CD4-positive, CD25-positive, alpha-beta regulatory T cell (primary cell): ENCODE measurements around the gene CHMP1B. TPM values are rescaled to one million over a fixed set of nuclear protein-coding genes. Genes with fewer than 3 reads are reported as not detected.

Experiments used
- ATAC-seq, 2 donors: fragments of 150-1000 bp; cut with Tn5 transposase; one replicate each; pipeline ENCODE4 v1.10.0; 2021; ENCODE audit warnings: low read depth in 2 of 2, moderate number of reproducible peaks in 2 of 2, moderate library complexity in 1 of 2
- DNase-seq, 3 donors: peaks; one replicate each; pipeline versions ENCODE4 v3.0.0 to v3.0.0-alpha.2; 2012 to 2022; ENCODE audit warnings: mixed read lengths in 1 of 3
- H3K27ac ChIP-seq: one replicate; pipeline ENCODE4 v1.7.0; 2013; ENCODE audit warnings: mild to moderate bottlenecking, low read length; ENCODE audit not compliant: insufficient read depth, poor library complexity, severe bottlenecking
- H3K27me3 ChIP-seq: one replicate; pipeline ENCODE4 v1.7.0; 2013; ENCODE audit warnings: low read length; ENCODE audit not compliant: control insufficient read depth, insufficient read depth
- H3K36me3 ChIP-seq: one replicate; pipeline ENCODE4 v1.7.0; 2013; ENCODE audit warnings: mild to moderate bottlenecking, low read length, moderate library complexity; ENCODE audit not compliant: control insufficient read depth, insufficient read depth
- H3K4me1 ChIP-seq: 2 replicates; pipeline ENCODE4 v1.7.0; 2013; ENCODE audit warnings: mild to moderate bottlenecking, low read length; ENCODE audit not compliant: insufficient read depth, control insufficient read depth, poor library complexity, severe bottlenecking
- H3K4me3 ChIP-seq: one replicate; pipeline ENCODE4 v1.7.0; 2013; ENCODE audit warnings: low read depth, mild to moderate bottlenecking, low read length, moderate library complexity
- H3K9me3 ChIP-seq, 2 experiments: 1 replicate in 1 of 2; 2 replicates in 1 of 2; pipeline ENCODE4 v1.7.0; 2013; ENCODE audit warnings: low read length in 2 of 2, mild to moderate bottlenecking in 1 of 2, moderate library complexity in 1 of 2; ENCODE audit not compliant: control insufficient read depth in 2 of 2
- H3K27ac Mint-ChIP-seq, 3 donors: one replicate each; pipeline ENCODE4 v1.8.0; 2020 to 2022; ENCODE audit warnings: mild to moderate bottlenecking in 3 of 3, mixed read lengths in 3 of 3, moderate library complexity in 2 of 3
- H3K27me3 Mint-ChIP-seq: one replicate; pipeline ENCODE4 v1.8.0; 2022; ENCODE audit warnings: mild to moderate bottlenecking, mixed read lengths
- H3K36me3 Mint-ChIP-seq: one replicate; pipeline ENCODE4 v1.8.0; 2020; ENCODE audit warnings: mixed read lengths
- H3K4me1 Mint-ChIP-seq, 4 donors: one replicate each; pipeline ENCODE4 v1.8.0; 2020 to 2022; ENCODE audit warnings: mixed read lengths in 4 of 4, mild to moderate bottlenecking in 1 of 4
- H3K4me3 Mint-ChIP-seq, 4 donors: one replicate each; pipeline ENCODE4 v1.8.0; 2020 to 2022; ENCODE audit warnings: mild to moderate bottlenecking in 4 of 4, mixed read lengths in 4 of 4, moderate library complexity in 3 of 4
- H3K9me3 Mint-ChIP-seq, 7 donors: one replicate each; pipeline ENCODE4 v1.8.0; 2020 to 2022; ENCODE audit warnings: mixed read lengths in 7 of 7, mild to moderate bottlenecking in 3 of 7, moderate library complexity in 2 of 7
- polyA plus RNA-seq, 4 donors: library from polyadenylated mRNA; unstranded; fragments of 300-500 nt; fragmentation: Illumina TruSeq; gene quantifications; one replicate each; pipeline ENCODE4 v1.2.3, GENCODE V29; 2021
- total RNA-seq: library from RNA; stranded (reverse); gene quantifications from one replicate; pipeline ENCODE4 v1.2.3, GENCODE V29; 2022

CHMP1B gene
- total and polyA plus RNA-seq, 5 donors from 2014 or later: 55.4 to 113 (median 67.6) TPM

- H3K4me1 ChIP-seq: no peaks in the 10 kb centered on the region
- ATAC-seq: no peak
- DNase-seq: no peak
- H3K27me3 Mint-ChIP-seq: peaks cover 16% of the 10 kb centered on the region
- H3K36me3 ChIP-seq: no peaks in the 10 kb centered on the region
- peaks cover 0 to 7% (median 0%) of the 10 kb centered on the region in 7 donors for H3K9me3 Mint-ChIP-seq
- H3K4me3 ChIP-seq: no peak overlapping the region
- no peaks in the 10 kb centered on the region for H3K9me3 ChIP-seq
- H3K4me3 Mint-ChIP-seq: no peak overlapping the region
- H3K27me3 ChIP-seq: no peaks in the 10 kb centered on the region
- H3K27ac ChIP-seq: no peak overlapping the region
- no peaks in the 10 kb centered on the region for H3K36me3 Mint-ChIP-seq
- no peaks in the 10 kb centered on the region for H3K4me1 Mint-ChIP-seq
- no peak overlapping the region for H3K27ac Mint-ChIP-seq
These were observed 40.8 kb upstream of the CHMP1B start for GRCh38 chr18:11810379-11810778.

DNA sequence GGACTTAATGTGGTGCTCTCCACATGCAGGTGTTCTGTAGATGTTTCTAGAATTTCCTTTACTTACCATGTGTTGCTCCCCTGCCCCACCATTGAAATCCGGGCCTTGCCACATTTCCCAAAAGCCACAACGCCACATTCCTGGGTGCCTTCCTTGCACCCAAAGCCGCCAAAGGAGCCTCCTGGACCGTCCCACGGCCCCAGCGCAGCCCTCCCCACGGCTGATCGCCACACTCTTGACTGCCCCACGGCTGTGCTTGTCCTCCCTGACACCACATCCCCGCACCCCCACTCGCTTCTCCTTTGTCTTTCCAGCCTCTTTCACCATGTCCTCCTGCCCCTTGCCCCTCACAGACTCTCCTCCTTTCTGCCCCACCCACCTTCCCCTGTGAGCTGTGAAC is 40.2 kb upstream of the CHMP1B start:
- Mint-ChIP-seq H3K4me3 (no peak overlapping the region), H3K9me3 (peaks cover 0 to 7% (median 0%) of the 10 kb centered on the region in 7 donors), H3K36me3 (no peaks in the 10 kb centered on the region), H3K27ac (no peak overlapping the region), H3K4me1 (no peaks in the 10 kb centered on the region), H3K27me3 (peaks cover 16% of the 10 kb centered on the region)
- DNase-seq: no peak
- no peak overlapping the region for H3K4me3 ChIP-seq
- ATAC-seq: no peak
- no peaks in the 10 kb centered on the region for H3K9me3 ChIP-seq
- H3K4me1 ChIP-seq: no peaks in the 10 kb centered on the region
- no peaks in the 10 kb centered on the region for H3K36me3 ChIP-seq
- H3K27me3 ChIP-seq: no peaks in the 10 kb centered on the region
- H3K27ac ChIP-seq: no peak overlapping the region

DNA sequence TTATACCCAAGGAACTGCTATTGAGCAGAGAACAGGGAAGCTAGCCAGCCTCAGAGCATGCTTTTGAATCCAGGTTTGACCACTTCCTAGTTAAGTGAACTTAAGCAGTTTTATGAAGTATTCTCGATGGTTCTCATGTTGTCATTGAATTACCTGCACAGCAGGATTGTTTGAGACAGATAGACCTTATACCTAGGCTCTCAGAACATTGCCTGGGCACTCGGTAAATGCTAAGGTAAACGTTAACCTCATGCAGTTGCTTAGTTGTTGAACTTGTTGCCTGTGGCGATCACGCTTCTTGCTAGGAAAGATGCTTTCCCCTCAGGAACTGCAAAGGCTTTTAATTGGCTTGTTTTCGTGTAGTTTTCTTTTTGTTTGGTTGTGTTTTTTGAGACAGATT is 34.0 kb upstream of the CHMP1B start:
- Mint-ChIP-seq H3K36me3 (no peaks in the 10 kb centered on the region), H3K27ac (no peak overlapping the region), H3K4me3 (no peak overlapping the region), H3K9me3 (peaks cover 0 to 8% (median 0%) of the 10 kb centered on the region in 7 donors), H3K27me3 (peaks cover 11% of the 10 kb centered on the region), H3K4me1 (no peaks in the 10 kb centered on the region)
- Histone ChIP-seq H3K27ac (no peak overlapping the region), H3K9me3 (peaks cover 0 to 4% of the 10 kb centered on the region in 2 experiments), H3K4me1 (no peaks in the 10 kb centered on the region), H3K27me3 (no peaks in the 10 kb centered on the region), H3K36me3 (no peaks in the 10 kb centered on the region), H3K4me3 (no peak overlapping the region)
- no peak for DNase-seq
- no peak for ATAC-seq

GRCh38 chr18:11818486-11819203 is 32.6 kb upstream of the CHMP1B start:
- H3K4me3 ChIP-seq: no peak overlapping the region
- DNase-seq (no peak), ATAC-seq (no peak)
- H3K4me1 ChIP-seq: no peaks in the 10 kb centered on the region
- peaks cover 11% of the 10 kb centered on the region for H3K27me3 Mint-ChIP-seq
- H3K27me3 ChIP-seq: no peaks in the 10 kb centered on the region
- no peaks in the 10 kb centered on the region for H3K36me3 Mint-ChIP-seq
- H3K36me3 ChIP-seq: no peaks in the 10 kb centered on the region
- no peak overlapping the region for H3K27ac ChIP-seq
- H3K27ac Mint-ChIP-seq: no peak overlapping the region
- peaks cover 0 to 8% (median 0%) of the 10 kb centered on the region in 7 donors for H3K9me3 Mint-ChIP-seq
- H3K4me1 Mint-ChIP-seq: no peaks in the 10 kb centered on the region
- no peak overlapping the region for H3K4me3 Mint-ChIP-seq
- peaks cover 0 to 4% of the 10 kb centered on the region in 2 experiments for H3K9me3 ChIP-seq

- Histone ChIP-seq H3K4me1 (no peaks in the 10 kb centered on the region), H3K36me3 (no peaks in the 10 kb centered on the region), H3K9me3 (peaks cover 0 to 4% of the 10 kb centered on the region in 2 experiments), H3K27ac (no peak overlapping the region), H3K27me3 (no peaks in the 10 kb centered on the region), H3K4me3 (no peak overlapping the region)
- peaks cover 0 to 8% (median 0%) of the 10 kb centered on the region in 7 donors for H3K9me3 Mint-ChIP-seq
- ATAC-seq (no peak), DNase-seq (no peak)
- H3K27ac Mint-ChIP-seq: no peak overlapping the region
- H3K36me3 Mint-ChIP-seq: no peaks in the 10 kb centered on the region
- H3K27me3 Mint-ChIP-seq: peaks cover 3% of the 10 kb centered on the region
- no peak overlapping the region for H3K4me3 Mint-ChIP-seq
- no peaks in the 10 kb centered on the region for H3K4me1 Mint-ChIP-seq
These were observed 31.3 kb upstream of the CHMP1B start for GRCh38 chr18:11819938-11820337.

GRCh38 chr18:11820697-11821096 is 30.5 kb upstream of the CHMP1B start:
- peaks cover 0 to 4% of the 10 kb centered on the region in 2 experiments for H3K9me3 ChIP-seq
- no peaks in the 10 kb centered on the region for H3K36me3 Mint-ChIP-seq
- H3K27me3 ChIP-seq: no peaks in the 10 kb centered on the region
- H3K36me3 ChIP-seq: no peaks in the 10 kb centered on the region
- ATAC-seq: no peak
- H3K27ac ChIP-seq: no peak overlapping the region
- H3K4me1 ChIP-seq: no peaks in the 10 kb centered on the region
- no peak overlapping the region for H3K27ac Mint-ChIP-seq
- no peak for DNase-seq
- H3K4me3 ChIP-seq: no peak overlapping the region
- peaks cover 0 to 8% (median 0%) of the 10 kb centered on the region in 7 donors for H3K9me3 Mint-ChIP-seq
- H3K27me3 Mint-ChIP-seq: no peaks in the 10 kb centered on the region
- H3K4me3 Mint-ChIP-seq: no peak overlapping the region
- no peaks in the 10 kb centered on the region for H3K4me1 Mint-ChIP-seq

- Mint-ChIP-seq H3K27me3 (no peaks in the 10 kb centered on the region), H3K4me1 (no peaks in the 10 kb centered on the region), H3K4me3 (no peak overlapping the region), H3K27ac (no peak overlapping the region), H3K36me3 (no peaks in the 10 kb centered on the region), H3K9me3 (peaks cover 0 to 8% (median 0%) of the 10 kb centered on the region in 7 donors)
- Histone ChIP-seq H3K4me1 (no peaks in the 10 kb centered on the region), H3K27ac (no peak overlapping the region), H3K36me3 (no peaks in the 10 kb centered on the region), H3K27me3 (no peaks in the 10 kb centered on the region), H3K4me3 (no peak overlapping the region), H3K9me3 (peaks cover 0 to 4% of the 10 kb centered on the region in 2 experiments)
- no peak for ATAC-seq
- DNase-seq: no peak
These were observed 30.0 kb upstream of the CHMP1B start for GRCh38 chr18:11821208-11821607.

GRCh38 chr18:11821643-11822237 is 29.5 kb upstream of the CHMP1B start:
- ATAC-seq (no peak), DNase-seq (no peak)
- peaks cover 0 to 4% of the 10 kb centered on the region in 2 experiments for H3K9me3 ChIP-seq
- Mint-ChIP-seq H3K27ac (no peak overlapping the region), H3K4me1 (no peaks in the 10 kb centered on the region), H3K4me3 (no peak overlapping the region), H3K27me3 (no peaks in the 10 kb centered on the region), H3K9me3 (peaks cover 0 to 8% (median 0%) of the 10 kb centered on the region in 7 donors), H3K36me3 (no peaks in the 10 kb centered on the region)
- no peaks in the 10 kb centered on the region for H3K27me3 ChIP-seq
- H3K27ac ChIP-seq: no peak overlapping the region
- H3K4me3 ChIP-seq: no peak overlapping the region
- no peaks in the 10 kb centered on the region for H3K36me3 ChIP-seq
- no peaks in the 10 kb centered on the region for H3K4me1 ChIP-seq
